ENCODE results near the gene BBS7. TPM values are rescaled to one million over a fixed set of nuclear protein-coding genes. Genes with fewer than 3 reads are reported as not detected.

Gene BBS7
- total and polyA plus RNA-seq, 8 donors = 3.0 to 5.7 (median 4.0) TPM

DNA sequence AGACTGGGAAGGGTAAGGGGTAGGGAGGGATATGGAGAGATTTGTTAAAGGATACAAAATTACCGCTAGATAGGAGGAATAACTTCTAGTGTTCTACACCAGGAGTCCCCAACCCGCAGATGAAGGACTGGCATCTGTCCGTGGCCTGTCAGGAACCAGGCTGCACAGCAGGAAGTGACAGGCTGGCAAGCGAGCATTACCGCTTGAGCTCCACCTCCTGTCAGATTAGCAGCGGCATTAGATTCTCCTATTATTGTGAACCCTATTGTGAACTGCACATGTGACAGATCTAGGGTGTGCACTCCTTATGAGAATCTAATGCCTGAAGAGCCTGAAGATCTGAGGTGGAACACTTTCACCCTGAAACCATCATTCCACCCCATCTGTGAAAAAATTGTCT lies 27.9 kb upstream of the BBS7 start:
- H3K27me3 ChIP-seq = peaks cover 0 to 4% (median 0%) of the 10 kb centered on the region in 4 donors
- H3K4me3 ChIP-seq = no peak overlapping the region
- DNase-seq (no peak), FAIRE-seq (no peak), ATAC-seq (no peak)
- TF ChIP-seq, protein P1, sequence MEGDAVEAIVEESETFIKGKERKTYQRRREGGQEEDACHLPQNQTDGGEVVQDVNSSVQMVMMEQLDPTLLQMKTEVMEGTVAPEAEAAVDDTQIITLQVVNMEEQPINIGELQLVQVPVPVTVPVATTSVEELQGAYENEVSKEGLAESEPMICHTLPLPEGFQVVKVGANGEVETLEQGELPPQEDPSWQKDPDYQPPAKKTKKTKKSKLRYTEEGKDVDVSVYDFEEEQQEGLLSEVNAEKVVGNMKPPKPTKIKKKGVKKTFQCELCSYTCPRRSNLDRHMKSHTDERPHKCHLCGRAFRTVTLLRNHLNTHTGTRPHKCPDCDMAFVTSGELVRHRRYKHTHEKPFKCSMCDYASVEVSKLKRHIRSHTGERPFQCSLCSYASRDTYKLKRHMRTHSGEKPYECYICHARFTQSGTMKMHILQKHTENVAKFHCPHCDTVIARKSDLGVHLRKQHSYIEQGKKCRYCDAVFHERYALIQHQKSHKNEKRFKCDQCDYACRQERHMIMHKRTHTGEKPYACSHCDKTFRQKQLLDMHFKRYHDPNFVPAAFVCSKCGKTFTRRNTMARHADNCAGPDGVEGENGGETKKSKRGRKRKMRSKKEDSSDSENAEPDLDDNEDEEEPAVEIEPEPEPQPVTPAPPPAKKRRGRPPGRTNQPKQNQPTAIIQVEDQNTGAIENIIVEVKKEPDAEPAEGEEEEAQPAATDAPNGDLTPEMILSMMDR (IDR thresholded peaks at IDR 0.05) = no peak
- no peak overlapping the region for H3K27ac ChIP-seq
- intact Hi-C loops (cut with DNase I) = no loop called here
- WGBS, 2 donors = 22 to 23% methylated on average over 6 of the region's 6 CpGs
- no peaks in the 10 kb centered on the region for H3K4me1 ChIP-seq
- no peaks in the 10 kb centered on the region for H3K36me3 ChIP-seq
- no peaks in the 10 kb centered on the region for H3K9me3 ChIP-seq

DNA sequence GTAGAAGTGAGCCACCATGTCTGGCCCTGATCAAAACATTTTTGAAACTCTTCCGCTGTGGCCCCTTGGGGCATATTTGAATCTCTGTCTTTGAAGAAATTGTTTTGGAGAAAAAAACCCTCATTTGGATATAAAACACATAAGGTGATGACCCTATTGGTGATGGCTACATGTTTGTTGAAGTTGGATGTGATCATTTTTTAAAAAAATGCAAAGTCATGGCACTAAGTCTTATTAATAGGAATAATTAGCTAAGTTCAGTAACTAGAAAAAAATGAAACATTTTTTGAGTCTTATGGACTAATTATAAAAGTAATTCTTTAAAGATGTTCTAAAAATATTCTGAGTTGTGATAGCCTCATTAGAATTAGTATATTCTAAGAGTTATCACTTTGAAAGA lies 17.9 kb upstream of the BBS7 start:
- FAIRE-seq = no peak
- intact Hi-C loops (cut with DNase I) = no loop called here

DNA sequence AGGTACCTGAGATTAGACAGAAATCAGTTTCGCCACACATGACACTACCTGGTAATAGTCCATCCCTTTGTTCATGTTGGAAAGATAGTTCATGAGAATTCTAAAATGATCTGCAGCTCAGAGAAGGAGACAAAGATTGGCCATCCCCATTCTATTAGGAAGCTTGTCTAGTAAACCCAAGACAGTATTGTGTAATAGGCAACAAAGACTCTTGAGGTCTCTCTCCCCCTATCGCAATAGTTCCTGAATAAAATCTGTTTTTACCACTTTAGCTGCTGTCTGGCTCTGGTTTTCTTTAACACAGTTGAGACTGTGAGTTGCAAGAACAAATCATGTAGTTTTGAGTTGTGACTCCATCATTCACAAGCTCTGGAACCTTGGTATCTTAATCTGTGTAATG lies 14.8 kb upstream of the BBS7 start:
- FAIRE-seq = no peak
- Histone ChIP-seq H3K4me3 (no peak overlapping the region), H3K27me3 (peaks cover 0 to 5% (median 0%) of the 10 kb centered on the region in 4 donors), H3K9me3 (no peaks in the 10 kb centered on the region), H3K36me3 (no peaks in the 10 kb centered on the region), H3K4me1 (no peaks in the 10 kb centered on the region), H3K27ac (no peak overlapping the region)
- TF ChIP-seq, protein P1 (IDR thresholded peaks at IDR 0.05) = no peak
- DNase-seq = no peak
- no peak for ATAC-seq
- WGBS, 2 donors = 85 to 90% methylated on average over 2 of the region's 2 CpGs
- intact Hi-C loops (cut with DNase I) = no loop called here

More for the DNA sequence above, 17.9 kb upstream of the BBS7 start:
- TF ChIP-seq, protein P1 (IDR thresholded peaks at IDR 0.05) = no peak
- 92 to 95% methylated on average over 1 of the region's 1 CpG for WGBS, 2 donors
- DNase-seq = no peak
- H3K27me3 ChIP-seq = peaks cover 0 to 5% (median 0%) of the 10 kb centered on the region in 4 donors
- ATAC-seq = no peak
- no peaks in the 10 kb centered on the region for H3K4me1 ChIP-seq
- no peaks in the 10 kb centered on the region for H3K9me3 ChIP-seq
- no peaks in the 10 kb centered on the region for H3K36me3 ChIP-seq
- no peak overlapping the region for H3K4me3 ChIP-seq
- no peak overlapping the region for H3K27ac ChIP-seq

DNA sequence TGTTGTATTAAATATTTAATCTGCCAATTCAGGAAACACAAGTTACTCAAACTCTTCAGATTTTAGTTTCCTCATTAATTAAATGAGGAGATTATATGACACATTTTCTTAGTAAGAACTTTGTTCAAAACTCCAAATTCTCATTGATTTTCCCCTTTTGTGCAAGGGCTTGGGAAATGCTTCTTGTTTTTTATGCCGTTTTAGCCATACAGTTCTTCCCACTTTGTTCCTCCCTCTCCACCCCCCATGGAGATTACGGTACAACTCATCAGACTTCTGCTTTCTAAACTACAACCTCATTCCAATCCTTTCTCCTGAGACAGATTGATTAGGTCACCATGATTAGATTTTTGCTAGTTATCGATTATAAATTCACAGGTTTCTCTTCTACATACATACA lies 10.9 kb upstream of the BBS7 start:
- no peak for ATAC-seq
- H3K4me3 ChIP-seq = no peak overlapping the region
- no peaks in the 10 kb centered on the region for H3K9me3 ChIP-seq
- 56 to 66% methylated on average over 3 of the region's 3 CpGs for WGBS, 2 donors
- TF ChIP-seq, protein P1 (IDR thresholded peaks at IDR 0.05) = no peak
- DNase-seq = no peak
- no peaks in the 10 kb centered on the region for H3K4me1 ChIP-seq
- intact Hi-C loops (cut with DNase I) = no loop called here
- no peak for FAIRE-seq
- no peak overlapping the region for H3K27ac ChIP-seq
- no peaks in the 10 kb centered on the region for H3K36me3 ChIP-seq
- peaks cover 0 to 3% (median 0%) of the 10 kb centered on the region in 4 donors for H3K27me3 ChIP-seq

DNA sequence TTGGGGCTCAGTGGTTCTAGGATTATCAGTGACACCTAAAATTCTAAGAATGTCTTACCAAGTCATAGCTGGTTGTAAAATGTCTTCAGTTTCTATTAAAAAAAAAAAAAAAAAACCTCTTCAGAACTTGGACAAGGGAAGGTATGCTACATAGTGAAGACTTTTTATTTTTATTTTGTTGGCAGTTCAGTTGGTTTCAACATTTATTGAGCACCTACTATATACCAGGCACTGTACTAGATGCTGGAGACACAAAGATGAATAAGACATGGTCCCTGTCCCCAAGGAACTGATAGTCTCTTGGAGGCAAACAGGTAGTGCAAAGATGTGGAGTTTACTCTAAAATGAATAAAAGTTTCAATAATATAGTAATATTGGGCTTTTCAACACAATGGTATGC lies 8.9 kb upstream of the BBS7 start:
- H3K9me3 ChIP-seq = no peaks in the 10 kb centered on the region
- FAIRE-seq (no peak), DNase-seq (no peak), ATAC-seq (no peak)
- H3K36me3 ChIP-seq = no peaks in the 10 kb centered on the region
- no peak overlapping the region for H3K4me3 ChIP-seq
- intact Hi-C loops (cut with DNase I) = no loop called here
- TF ChIP-seq, protein P1 (IDR thresholded peaks at IDR 0.05) = no peak
- H3K27me3 ChIP-seq = peaks cover 0 to 3% (median 0%) of the 10 kb centered on the region in 4 donors
- no peak overlapping the region for H3K27ac ChIP-seq
- no peaks in the 10 kb centered on the region for H3K4me1 ChIP-seq

All from pancreas (tissue), 10 donors.